ENCODE results near the gene S100A14.
"Not testable (repeated sequence)": the region's sequence is repeated elsewhere in the genome, so short reads cannot be mapped to it uniquely, and the experiment has no call there.

The S100A14 gene

GRCh38 chr1:153614189-153614900 lies 1.8 kb downstream of the S100A14 start:
- DNase-seq, result no peak

- DNase-seq, result no peak
Observed at GRCh38 chr1:153613406-153613805, 2.7 kb downstream of the S100A14 start.

- no peak for DNase-seq
Observed at GRCh38 chr1:153612755-153613331, 3.3 kb downstream of the S100A14 start, which contains the start of gene S100A16. S100A16 (minus strand) TSS chr1:153613137; CDS start chr1:153608151, 4,986 bp downstream.

DNA sequence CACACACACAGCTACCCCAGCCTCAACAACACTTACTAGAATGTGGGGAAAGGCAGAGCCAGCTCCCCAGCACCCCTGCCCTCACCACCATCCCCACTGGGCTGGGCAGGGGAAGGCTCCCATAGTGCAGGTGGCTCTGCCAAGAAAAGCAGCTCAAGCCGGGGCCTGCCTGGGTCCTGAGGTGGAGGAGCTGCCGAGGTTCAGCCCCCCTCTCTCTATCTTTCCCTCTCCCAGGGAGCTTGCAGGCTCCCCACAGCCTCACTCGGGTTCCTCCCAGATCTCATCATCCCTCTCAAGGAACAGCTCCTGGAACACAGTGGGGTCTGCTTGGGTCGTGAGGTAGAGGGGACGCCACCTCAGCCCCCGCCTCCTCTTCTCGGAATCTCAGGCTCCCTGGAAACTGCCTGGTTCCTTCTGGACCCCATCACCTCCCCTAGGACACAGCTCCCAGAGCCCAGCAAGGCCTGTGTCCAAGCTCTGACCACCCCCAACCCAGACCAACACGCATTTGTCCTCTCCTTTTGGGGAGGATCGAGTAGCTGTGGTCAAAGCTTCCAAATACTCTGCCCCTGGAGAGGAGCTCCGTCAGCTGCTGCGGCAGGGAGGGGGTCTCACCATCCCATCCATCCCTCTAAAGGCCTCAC lies 3.9 kb downstream of the S100A14 start:
- no peak for DNase-seq

GRCh38 chr1:153611356-153611755 lies 4.8 kb downstream of the S100A14 start:
- no peak for DNase-seq

GRCh38 chr1:153610811-153611301 lies 5.3 kb downstream of the S100A14 start:
- DNase-seq, result no peak

- no peak for DNase-seq
Observed at GRCh38 chr1:153610334-153610733, 5.8 kb downstream of the S100A14 start.

DNA sequence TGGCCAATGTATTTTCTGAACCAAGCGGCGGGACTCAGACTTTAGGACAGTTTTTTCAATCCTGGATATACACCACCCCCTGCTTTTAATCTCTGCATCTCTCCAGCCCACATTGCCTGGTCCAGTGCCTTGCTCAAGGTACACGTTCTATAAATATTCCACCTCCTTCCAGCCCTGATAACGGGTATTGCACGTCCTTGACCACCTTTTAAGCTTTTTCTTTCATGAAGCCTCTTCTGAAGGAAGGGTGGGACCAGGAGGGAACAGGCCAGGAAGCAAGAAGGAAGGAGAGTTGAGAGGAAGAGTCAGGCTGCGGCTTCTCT lies 6.6 kb downstream of the S100A14 start:
- DNase-seq, result no peak

DNA sequence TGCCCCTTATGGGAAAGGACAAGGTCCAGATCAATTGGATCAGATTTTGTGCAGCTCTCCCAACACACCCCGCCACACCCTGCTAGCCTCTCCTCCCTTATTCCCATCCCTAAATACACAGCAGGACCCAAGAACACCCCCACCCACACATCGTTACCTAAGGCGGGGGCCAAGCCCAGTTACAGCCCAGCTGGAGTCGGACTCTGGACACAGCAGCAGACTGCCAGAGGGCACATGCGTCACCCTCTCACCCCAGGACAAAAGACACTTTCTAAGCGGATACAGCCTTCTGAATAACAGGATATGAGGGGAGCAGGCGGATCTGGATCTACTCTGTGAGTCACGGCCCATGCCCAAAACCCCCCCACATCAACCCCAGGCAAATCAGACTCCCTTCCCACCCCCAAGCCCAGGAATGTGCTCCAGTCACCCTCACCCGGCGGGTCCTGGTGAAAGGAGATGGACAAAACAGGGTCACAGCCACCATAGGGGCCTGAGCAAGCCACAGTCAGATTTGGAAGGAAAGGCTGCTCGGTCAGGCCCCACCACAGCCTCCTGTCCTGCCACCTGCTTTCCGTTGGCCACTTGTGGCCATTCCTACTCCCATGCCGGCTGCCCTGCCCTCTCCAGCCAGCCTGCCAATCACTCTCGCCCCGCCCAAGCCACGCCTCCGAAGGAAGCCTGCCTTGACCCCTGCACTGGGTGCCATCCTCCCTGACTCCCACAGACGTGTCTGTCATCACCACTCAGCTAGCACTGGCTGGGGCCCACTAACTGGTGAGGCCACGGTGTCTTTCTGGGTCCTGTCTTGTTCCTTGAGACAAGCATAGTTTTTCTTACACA lies 7.2 kb downstream of the S100A14 start:
- no peak for DNase-seq

DNA sequence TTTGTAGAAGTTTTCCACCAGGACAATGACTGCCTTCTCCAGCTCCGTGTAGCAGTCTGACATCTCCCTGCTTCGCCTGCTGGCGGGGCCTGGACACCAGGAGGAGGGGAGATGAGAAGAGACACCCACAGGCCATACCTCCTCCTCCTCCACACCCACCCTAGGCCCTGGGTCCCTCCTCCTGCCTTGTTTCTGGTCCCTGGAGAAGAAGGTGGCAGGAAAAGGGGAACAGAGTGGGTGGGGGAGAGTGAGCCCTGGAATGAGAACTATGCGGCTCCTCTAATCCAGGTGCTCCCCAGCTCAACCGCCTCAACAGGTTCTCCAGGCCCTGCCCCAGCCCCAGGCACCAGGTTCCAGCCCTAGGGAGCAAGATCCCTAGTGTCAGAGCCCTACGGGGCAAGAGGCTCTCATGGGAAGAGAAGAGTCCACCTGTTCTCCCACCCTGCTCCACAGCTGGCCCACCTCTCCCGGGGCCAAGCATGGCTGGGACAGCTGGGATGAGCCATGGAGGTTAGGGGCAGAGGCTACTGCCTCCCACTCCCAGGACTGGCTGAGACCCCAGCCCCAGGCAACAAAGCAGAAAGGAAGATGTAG lies 7.9 kb downstream of the S100A14 start:
- no peak for DNase-seq

GRCh38 chr1:153607381-153607780 lies 8.7 kb downstream of the S100A14 start:
- no peak for DNase-seq

DNA sequence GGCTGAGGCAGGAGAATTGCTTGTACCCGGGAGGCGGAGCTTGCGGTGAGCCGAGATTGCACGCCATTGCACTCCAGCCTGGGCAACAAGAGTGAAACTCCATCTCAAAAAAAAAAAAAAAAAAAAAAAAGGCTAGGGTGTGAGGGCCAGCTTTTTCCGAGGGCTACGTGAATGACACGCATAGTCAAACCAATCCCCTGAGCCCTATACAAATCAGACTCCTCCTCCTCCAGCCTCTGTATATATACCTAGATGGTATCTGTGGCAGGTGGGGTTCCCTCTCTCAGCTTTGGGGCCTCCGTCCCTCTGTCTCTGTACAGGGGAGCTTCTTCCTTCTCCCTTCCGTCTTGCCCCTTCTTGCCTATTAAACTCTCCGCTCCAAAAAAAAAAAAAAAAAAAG lies 9.9 kb downstream of the S100A14 start:
- no peak for DNase-seq

GRCh38 chr1:153602749-153603148 lies 13.4 kb downstream of the S100A14 start:
- DNase-seq, result no peak

DNA sequence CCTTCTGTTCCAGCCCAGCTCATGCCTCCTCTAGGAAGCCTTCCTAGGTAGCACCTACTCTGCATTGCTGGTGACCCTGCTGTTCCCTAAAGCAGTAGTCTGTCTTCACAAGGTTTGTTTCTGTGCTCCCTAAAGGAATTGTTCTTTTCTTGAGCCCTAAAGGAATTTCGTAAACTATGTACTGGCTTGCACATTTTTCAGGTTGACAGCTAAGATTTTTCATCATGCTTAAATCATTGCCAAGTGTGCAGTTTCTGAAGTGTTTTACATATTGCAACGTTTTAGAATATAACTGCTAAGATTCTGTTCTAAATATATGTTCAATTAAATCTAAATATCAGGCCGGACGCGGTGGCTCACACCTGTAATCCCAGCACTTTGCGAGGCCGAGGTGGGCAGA lies 16.3 kb downstream of the S100A14 start:
- DNase-seq, result no peak

GRCh38 chr1:153598309-153599172 lies 17.6 kb downstream of the S100A14 start:
- no peak for DNase-seq

DNA sequence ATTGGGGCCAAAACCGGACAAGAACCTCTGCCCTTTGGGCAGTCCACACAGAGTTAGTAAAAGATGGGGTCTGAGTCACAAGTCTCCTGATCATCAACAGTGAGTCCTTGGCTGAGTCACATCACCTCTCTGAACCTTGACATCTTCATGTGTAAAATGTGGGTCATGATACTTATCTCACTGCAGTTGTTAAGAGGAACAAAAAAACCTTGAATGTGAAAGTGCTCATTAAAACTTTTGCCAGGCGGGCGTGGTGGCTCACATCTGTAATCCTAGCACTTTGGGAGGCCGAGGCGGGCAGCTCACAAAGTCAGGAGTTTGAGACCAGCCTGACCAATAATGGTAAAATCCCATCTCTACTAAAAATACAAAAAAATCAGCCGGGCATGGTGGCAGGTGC lies 18.9 kb downstream of the S100A14 start:
- DNase-seq, result no peak

DNA sequence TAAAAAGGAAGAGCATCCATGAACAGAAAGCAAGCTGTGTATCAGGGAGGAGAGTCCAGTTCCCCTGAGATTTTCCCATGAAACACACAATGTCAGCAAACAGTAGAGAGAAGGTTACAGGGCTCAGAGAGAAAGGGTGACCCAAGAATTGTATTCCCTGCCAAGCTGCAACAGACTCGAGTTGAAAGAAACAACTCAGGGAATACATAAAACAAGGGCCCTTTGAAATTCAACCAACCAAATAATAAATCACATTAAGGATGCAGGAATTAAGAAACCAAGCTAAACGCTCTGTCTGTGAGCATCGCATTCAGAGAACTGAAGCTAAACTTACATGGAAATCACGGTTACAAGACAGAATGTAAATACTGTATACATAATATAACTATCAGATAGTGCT lies 23.4 kb downstream of the S100A14 start:
- DNase-seq, result no peak

DNA sequence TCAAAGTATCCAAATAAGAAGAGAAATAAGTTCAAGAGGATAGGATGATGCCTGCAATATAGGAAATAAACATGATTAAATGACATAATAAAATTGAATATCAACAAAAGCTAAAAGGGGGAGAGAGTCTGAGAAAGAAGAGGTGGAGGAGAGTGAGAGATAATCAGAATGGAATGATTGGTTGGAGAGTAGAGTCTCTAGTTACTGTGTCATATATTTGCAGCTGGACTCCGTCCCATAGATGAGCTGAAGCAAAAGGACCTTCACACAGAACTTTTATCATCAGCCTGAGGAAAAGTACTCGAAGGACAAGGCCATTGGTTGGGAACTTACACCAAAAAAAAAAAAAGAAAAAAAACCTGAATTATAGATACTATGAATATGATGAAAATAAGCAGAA lies 27.6 kb downstream of the S100A14 start:
- no peak for DNase-seq

DNA sequence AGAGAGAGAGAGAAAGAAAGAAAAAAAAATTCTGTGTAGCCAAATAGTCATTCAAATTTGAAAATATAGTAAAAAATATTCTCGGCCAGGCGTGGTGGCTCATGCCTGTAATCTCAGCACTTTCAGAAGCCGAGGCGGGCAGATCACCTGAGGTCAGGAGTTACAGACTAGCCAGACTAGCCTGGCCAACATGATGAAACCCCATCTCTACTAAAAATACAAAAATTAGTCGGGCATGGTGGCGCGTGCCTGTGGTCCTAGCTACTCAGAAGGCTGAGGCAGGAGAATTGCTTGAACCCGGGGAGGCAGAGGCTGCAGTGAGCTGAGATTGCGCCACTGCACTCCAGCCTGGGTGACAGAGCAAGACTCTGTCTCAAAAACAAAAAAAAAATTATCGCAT lies 28.1 kb downstream of the S100A14 start:
- DNase-seq, result not testable (repeated sequence)

GRCh38 chr1:153587314-153587713 lies 28.8 kb downstream of the S100A14 start:
- DNase-seq, result no peak

GRCh38 chr1:153586347-153586746 lies 29.8 kb downstream of the S100A14 start:
- no peak for DNase-seq

- no peak for DNase-seq
Observed at GRCh38 chr1:153585006-153585405, 31.1 kb downstream of the S100A14 start.

Measured in activated gamma-delta T cell (primary cell).